HG02852 (cell line): Measurements from ENCODE around the gene GLUD2.
"Not testable (repeated sequence)": the region's sequence is repeated elsewhere in the genome, so short reads cannot be mapped to it uniquely, and the experiment has no call there.

Source experiments
- ATAC-seq: cut with Tn5 transposase; IDR thresholded peaks from one replicate; pipeline ENCODE4 v1.9.1; 2021; ENCODE audit warnings: mild to moderate bottlenecking, moderate library complexity; ENCODE audit not compliant: unreplicated experiment

The GLUD2 gene

DNA sequence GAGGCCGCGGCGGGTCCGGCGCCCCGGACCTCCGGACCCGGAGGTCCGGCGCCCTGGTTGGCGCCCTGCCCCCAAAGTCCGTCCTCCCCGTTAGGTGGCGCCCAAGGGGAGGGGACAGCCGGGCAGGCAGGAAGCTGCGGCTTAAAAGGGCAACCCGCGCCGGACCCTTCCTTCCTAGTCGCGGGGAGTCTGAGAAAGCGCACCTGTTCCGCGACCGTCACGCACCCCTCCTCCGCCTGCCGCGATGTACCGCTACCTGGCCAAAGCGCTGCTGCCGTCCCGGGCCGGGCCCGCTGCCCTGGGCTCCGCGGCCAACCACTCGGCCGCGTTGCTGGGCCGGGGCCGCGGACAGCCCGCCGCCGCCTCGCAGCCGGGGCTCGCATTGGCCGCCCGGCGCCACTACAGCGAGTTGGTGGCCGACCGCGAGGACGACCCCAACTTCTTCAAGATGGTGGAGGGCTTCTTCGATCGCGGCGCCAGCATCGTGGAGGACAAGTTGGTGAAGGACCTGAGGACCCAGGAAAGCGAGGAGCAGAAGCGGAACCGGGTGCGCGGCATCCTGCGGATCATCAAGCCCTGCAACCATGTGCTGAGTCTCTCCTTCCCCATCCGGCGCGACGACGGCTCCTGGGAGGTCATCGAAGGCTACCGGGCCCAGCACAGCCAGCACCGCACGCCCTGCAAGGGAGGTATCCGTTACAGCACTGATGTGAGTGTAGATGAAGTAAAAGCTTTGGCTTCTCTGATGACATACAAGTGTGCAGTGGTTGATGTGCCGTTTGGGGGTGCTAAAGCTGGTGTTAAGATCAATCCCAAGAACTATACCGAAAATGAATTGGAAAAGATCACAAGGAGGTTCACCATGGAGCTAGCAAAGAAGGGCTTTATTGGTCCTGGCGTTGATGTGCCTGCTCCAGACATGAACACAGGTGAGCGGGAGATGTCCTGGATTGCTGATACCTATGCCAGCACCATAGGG is at the start of gene GLUD2:
Gene GLUD2 (plus strand): TSS at position 170 of the 979 bp plus-strand sequence. CDS start 75 bp downstream, at position 245.
- ATAC-seq, result not testable (repeated sequence)

DNA sequence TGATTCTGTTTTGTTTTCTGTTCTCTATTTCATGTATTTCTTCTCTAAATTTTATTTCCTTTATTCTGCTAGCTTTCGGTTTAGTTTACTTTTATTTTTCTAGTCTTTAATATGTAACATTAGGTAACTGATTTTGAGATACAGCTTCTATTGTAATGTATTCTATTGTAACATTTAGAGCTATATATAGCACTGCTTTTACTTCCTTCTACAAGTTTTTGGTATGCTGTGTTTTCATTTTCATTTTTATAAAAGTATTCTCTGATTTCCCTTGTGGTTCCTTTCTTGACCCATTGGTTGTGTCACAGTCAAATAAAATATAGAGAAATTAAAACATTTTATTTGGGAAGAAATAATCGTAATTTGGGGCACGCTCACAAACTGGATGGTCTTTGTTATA is 48.0 kb upstream of the GLUD2 start:
- peak; percentile 65 for ATAC-seq

DNA sequence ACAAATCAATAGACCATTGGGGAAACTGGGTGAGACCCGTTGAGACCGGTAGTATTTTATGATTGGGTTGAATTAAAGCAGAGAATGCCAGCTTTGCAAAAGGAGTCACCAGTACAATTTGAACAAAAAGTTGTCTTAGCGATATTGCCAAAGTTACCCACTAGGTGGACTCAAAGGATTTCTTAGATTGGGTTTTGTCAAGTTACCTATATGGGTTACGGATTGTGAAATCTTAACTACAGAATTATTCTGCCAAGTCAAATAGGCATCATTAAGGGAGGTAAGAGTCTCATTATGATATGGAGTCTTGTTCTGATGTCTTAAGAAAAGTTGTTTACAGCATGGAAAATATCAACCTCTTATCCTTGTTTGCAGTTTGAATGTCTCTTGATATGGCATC is 46.8 kb upstream of the GLUD2 start:
- no peak for ATAC-seq

DNA sequence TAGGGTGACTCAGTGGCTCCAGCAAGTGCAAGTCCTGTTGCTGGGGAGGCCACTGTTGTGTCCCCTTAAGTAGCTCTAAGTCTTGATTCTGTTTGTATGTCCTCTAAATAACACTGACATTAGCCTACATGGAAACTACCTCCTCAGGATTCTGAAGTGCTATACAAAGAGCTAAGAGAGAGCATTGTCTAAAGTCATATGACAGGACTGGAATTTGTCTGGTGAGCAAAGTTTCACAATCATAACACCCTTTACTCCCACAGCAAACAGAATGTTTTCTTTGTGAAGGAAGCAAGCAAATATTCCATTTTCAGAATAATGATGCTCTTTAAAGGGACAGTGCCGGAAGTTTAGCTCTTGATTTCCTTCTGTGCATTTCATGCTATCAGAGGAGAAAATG is 38.5 kb upstream of the GLUD2 start:
- no peak for ATAC-seq

DNA sequence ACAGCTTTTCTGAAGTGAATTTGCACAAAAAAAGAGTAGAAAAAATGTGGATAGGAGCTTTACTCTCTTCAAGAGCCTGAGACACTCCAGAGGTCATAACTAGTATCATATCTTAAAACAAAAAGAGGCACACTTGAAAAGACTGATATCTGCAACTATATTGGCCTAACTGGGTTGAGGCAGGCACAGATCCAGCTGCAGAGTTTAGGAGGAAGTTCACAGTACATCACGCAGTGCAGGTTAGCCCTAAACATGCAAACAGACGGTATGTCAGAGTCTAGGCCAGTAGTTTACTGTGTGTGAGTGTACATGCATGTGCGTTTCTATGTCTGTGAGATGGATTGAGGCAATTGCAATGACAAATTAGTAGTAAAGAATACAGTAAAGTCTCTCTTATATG is 37.6 kb upstream of the GLUD2 start:
- no peak for ATAC-seq

DNA sequence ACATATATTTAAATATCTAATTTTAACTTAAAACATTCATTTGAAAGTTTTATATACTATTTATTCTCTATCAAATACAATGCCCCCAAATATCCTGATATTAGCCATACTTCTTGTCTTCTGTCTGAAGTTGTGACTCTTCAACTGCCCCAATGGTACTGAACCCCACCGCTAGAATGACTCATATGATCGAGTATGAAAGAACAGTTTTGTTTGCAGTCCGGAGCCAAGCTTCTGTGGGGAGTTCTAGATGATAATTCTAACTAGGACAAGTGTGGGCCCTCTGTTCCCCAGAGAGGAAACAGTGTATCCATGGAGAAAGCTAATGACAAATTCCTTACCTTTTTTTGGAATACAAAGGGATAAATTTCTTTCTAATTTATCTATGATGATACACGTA is 37.2 kb upstream of the GLUD2 start:
- no peak for ATAC-seq

DNA sequence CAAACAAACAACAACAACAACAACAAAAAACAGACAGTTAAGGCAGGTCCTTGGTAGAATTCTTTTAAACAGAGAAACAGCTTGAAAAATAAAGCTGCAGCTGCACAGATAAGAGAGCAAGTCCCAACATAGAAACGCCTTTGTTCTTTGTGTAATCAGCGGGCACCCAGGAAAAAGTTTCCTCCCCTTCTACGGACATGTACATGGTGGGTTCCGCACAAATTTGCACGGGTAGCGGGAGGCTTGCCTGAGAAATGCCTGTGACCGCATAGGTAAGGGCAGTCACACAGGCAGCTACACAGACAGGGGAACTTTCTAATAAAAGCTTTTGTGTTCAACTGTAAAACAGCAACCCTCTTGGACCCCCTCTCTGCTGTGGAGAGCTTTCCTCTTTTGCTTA is 36.2 kb upstream of the GLUD2 start:
- no peak for ATAC-seq

DNA sequence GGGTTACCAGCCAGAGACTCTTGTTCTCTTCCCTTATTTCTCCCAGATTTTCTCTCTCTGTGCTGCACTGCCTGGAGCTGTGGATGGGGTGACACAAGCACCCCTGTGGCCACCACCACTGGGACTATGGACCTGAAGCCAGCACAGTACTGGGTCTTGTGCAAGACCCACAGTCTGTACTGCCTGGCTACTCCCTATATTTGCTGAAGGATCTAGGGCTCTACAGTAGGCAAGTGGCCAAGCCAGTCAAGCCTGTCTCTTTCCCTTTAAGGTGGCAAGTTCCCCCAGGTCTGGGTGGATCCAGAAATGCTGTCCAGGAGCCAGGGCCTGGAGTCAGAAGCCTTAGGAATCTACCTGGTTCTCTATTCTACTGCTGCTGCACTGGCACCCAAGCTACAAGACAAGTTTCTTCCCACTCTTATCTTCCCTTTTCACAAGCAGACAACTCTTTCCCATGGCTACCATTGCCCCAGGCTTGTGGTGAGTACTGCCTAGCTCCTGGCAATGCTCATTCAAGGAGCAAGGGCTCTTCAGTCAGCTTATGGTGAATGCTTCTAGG is 33.4 kb upstream of the GLUD2 start:
- no peak for ATAC-seq

DNA sequence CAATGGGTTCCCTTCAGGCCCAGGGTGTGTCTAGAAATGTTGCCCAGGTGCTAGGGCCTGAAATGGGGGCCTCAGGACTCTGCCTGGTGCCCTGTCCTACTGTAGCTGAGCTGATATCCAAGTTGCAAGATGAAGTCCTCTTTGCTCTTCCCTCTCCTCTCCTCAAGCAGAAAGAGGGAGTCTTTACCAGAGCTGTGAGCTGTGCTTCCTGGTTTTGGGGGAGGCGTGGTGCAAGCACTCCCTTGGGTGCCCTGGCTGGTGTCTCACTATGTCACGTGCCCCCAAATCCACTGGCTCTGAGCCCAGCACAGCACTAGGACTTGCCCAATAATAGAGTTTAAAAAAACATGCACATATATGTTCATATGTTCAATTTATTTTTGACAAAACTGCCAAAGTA is 32.6 kb upstream of the GLUD2 start:
- no peak for ATAC-seq

DNA sequence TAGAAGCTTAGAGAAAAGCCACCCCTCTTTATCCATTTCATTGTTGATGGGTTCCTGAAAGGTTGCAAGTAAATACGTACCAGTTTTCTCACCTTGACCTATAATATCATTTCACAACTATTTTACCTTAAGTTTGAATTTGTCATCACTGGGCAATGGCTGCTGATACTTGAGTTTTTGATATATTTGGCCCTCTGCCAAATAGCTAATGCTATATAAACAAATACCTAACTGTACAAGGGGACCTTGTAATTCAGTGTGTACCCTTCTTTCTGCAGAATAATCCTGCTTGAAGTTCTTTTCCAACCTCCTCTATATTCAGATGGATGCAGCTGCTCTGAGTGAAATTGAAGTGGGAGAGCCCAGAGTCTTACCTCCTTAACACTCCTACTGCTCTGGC is 19.0 kb upstream of the GLUD2 start:
- no peak for ATAC-seq

DNA sequence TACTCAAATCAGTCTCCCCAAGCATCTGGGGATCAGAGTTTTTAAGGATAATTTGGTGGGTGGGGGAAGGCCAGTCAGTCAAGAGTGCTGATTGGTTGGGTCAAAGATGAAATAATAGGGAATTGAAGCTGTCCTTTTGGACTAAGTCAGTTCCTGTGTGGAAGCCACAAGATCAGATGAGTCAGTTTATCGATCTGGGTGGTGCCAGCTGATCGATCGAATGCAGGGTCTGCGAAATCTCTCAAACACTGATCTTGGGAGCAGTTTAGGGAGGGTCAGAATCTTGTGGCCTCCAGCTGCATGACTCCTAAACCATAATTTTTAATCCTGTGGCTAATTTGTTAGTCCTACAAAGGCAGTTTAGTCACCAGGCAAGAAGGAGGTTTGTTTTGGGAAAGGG is 17.3 kb upstream of the GLUD2 start:
- ATAC-seq, result no peak

DNA sequence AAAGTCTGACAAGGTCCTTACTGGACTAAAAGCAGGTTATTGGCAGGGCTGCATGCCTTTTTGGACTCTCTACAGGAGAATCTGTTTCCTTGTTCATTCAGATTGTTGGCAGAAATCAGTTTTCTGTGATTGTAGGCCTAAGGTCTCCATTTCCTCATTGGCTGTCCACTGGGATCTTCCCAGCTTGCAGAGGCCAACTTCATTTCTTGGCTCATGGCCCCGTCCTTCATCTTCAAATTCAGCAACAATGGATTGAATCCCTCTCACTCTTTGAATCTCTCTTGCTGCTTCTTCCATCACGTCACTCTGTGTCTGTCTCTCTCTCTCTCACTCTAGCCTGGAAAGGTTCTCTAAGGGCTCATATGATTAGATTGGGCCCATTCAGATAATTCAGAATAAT is 14.9 kb upstream of the GLUD2 start:
- ATAC-seq, result no peak

DNA sequence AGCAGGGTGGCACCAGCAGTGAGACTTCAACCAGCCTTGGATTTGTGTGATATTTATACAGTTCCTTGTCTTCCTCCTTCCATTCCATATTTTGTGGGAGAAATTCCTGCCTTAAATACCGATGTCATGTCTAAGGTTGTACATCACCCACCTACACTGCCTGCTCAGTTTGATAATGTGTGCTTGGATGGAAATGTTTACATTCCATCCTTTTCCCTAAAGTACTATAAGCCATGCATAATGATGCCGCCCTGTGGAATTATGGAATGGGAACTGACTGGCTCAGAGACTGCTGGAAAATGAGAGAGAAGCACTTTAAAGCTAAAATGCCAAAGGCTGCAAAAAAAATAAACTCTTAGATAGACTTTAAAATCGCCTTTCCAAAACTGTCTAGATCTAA is 11.3 kb upstream of the GLUD2 start:
- ATAC-seq, result no peak

DNA sequence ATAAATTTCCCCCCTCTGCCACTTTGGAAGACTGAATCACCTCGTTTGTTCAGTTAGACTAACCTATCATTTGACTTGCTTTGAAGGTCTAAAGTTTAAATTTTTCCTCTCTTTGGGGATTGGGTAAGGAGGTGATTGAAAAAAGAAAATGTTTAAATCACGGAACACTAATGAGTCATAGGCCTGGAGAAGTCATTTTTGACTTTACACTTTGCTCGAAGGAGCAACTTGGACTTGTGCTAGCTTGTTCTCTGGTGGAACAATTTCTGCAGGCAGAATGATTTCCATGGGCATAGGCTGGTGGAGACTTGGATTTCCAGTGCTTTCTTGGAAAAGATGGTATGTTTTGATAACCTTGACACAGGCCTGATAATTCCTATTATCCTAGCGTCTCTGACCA is 10.5 kb upstream of the GLUD2 start:
- ATAC-seq, result no peak

DNA sequence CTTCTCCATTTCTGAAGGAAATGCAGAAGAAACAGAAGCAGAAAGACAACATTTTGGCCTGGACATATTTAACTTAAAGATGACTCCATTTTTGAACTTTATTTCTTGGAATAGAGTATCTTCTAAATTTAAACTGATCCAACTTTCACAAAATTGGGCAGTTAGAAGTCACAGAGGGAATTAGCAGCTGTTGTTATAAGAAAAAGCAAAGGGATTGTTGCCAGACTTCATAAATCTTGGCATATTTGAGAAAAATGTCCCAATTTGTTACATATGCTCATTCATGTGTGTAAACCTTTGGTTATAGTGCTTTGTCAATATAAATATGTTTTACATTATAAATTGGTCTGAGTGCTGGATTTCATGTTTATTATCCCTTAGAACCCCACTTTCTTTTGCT is 3.4 kb downstream of the GLUD2 start:
- ATAC-seq, result no peak

DNA sequence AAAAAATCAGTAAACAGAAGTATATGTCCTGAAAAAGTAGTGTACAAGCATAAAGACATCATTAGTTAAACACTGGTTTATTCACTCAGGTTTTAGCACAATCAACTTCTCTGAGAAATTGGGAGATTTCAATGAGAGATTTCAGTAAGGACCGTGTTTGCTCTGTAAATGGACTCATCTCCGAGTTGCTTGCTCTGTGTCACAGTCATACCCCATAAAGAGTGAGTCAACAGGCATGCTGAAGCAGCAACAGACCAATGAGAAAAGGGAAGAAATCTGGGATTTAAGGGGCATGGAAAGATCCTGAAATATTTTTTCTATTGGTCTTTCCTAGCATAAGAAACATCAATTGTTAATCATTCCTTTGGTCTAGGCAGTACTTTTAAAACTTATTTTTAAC is 4.7 kb downstream of the GLUD2 start:
- no peak for ATAC-seq

DNA sequence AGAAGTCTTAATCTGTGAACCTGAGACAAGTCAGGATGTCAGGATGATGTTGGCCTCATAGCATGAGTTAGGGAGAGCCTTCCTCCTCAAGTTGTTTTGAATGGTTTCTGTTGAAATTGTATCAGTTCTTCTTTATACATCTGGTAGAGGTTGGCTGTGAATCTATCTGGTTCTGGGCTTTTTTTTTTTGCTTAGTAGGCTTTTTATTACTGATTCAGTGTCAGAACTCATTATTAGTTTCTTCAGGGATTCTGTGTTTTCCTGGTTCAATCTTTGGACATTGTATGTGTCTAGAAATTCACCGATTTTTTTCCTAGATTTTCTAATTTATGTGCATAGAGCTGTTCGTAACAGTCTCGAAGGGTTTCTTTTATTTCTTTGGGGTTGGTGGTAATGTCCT is 14.9 kb downstream of the GLUD2 start:
- no peak for ATAC-seq

DNA sequence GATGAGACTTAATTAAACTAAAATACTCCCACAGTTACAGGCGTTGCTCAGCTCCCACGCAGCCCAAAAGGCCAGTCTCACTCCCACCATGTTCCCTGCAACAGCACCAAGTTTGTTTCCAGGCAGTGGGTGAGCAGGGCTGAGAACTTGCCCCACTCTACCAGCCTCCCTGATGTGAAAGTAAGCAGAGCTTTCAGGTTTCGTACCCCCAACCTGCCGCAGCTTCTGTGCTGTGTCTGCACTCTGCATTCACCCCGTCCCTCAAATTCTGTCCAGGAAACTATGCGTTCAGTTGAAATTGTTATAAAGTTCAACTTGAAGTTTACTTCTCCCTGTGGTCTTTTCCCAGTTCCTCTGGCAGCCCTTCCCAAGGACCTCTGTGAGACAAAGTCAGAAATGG is 17.2 kb downstream of the GLUD2 start:
- ATAC-seq, result no peak

DNA sequence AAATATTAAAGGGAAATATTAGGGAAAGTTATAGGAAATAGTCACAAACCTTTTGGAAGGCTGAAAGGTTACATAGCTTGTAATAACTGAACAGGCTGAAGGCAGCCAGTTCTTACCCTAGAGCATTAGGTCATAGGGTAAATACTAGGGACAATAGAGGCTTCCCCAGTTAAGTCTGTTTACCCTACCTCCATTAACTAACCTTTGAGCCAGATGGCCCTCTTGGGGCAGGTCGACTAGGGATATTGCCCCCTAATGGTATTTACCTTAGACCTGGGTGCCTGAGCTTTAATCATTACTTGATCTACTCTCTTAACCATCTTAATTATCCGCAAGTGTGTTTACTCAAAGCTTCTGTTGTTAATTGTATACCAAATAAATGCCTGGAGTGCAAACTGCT is 36.8 kb downstream of the GLUD2 start:
- ATAC-seq, result not testable (repeated sequence)

DNA sequence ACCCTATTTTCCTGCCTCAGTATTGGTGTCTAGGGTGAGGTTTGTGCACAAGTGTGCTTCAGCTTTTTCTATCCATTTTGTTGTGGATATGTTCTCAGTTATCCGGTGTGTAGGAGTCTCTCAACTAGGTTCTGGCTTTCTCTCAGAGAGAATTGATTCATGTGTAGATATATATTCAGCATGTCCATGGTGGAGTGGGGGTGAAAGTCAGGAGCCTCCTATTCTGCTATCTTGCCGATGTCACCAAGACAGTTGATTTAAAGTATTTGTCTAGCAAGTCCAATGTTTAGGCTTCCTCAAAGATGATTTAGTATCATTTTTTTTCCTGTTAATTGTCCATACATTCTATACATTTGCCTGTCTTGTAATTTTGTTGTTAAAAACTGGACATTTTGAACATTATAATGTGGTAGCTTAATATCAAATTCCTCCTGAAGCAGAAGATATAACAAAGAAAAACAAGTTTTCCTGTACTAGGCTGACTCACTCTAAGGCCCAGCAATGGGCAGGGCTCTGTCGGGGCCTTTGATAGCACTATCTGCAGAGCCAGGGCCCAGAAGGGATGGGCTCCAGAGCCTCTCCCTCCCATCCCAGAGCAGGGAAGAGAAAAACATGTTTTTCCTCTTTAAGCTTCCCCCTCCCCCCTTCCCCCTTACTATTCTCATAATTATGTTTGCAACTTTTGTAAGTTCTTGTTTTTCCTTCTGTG is 37.6 kb downstream of the GLUD2 start:
- no peak for ATAC-seq

DNA sequence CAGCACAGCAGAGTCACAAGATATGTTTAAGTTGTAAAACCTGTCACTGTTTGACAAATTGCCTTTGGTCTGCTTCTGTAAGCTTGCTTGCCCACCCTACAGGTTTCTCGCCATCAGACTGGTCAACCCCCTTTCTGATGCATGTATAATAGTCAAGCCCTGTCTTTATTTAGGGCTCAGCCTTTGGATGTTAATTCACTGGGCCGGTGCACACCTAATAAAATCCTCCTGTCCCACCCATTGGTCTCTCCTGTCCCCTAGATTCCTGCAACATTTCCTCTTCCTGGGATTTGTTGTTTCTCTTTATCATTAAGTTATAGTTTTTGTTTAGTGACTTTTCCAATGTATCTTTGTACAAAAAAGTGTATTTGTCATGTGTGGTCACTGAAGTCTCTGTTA is 38.2 kb downstream of the GLUD2 start:
- ATAC-seq, result no peak

DNA sequence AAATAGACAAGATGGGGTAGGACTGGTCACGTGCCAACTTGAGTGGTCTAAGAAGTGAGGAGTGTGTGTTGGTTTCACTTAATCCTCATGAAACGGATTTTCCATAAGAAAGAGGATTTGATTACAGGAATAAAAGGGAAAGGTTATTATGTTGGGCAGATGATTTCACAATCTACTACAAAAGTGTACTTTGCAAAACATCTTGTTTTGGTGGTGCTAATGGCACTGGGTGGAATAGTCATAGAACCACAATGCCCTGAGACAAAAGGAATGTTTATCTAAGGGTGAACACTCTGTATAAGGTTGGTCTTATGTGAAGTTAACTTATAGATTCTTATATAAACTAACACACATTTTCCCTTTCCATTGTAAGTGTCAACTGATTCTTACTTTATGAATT is 45.6 kb downstream of the GLUD2 start:
- ATAC-seq, result no peak
